WTC11 (cell line): ENCODE measurements around the gene ZNF423.

ENCODE experiments used
- CTCF ChIP-seq: fragments of 200-600 bp; IDR thresholded peaks from 2 replicates; pipeline ENCODE4 v1.8.0; 2022; ENCODE audit warnings: antibody characterized with exemption
- USF1 ChIP-seq: sonication (generic); formaldehyde crosslinking; IDR thresholded peaks from 2 replicates; pipeline ENCODE4 v1.8.0; 2022; ENCODE audit warnings: mild to moderate bottlenecking, missing genetic modification reagents
- ZNF671 ChIP-seq: fragments of 250-450 bp; sonication (Bioruptor Pico); IDR thresholded peaks from 2 replicates; pipeline ENCODE4 v1.8.0; 2021; ENCODE audit warnings: mild to moderate bottlenecking

- TF ChIP-seq CTCF (no peak), USF1 (CRISPR knock-in tag) (no peak), ZNF671 (no peak)
These were observed 6.8 kb upstream of the ZNF423 start for GRCh38 chr16:49862694-49863093.
